ENCODE measurements around the gene FAM237A. TPM values are rescaled to one million over a fixed set of nuclear protein-coding genes. Genes with fewer than 3 reads are reported as not detected.

Gene FAM237A
- total and polyA plus RNA-seq, 2 experiments from 2014 or later: not detected

GRCh38 chr2:206626108-206626507, 16.2 kb upstream of the FAM237A start:
- no peak overlapping the region for H2AFZ ChIP-seq
- no peaks in the 10 kb centered on the region for H3K9me3 Mint-ChIP-seq
- no peak overlapping the region for H3K4me3 ChIP-seq
- no peak overlapping the region for H3K27ac Mint-ChIP-seq
- no peaks in the 10 kb centered on the region for H3F3A ChIP-seq (replicated peaks; ENCODE audit: low read depth)
- H3K36me3 Mint-ChIP-seq (ENCODE audit: low read depth): no peaks in the 10 kb centered on the region
- peaks cover 2% of the 10 kb centered on the region for H3K27me3 Mint-ChIP-seq (ENCODE audit: insufficient read depth, low read depth, poor library complexity)
- TF ChIP-seq, protein P1, sequence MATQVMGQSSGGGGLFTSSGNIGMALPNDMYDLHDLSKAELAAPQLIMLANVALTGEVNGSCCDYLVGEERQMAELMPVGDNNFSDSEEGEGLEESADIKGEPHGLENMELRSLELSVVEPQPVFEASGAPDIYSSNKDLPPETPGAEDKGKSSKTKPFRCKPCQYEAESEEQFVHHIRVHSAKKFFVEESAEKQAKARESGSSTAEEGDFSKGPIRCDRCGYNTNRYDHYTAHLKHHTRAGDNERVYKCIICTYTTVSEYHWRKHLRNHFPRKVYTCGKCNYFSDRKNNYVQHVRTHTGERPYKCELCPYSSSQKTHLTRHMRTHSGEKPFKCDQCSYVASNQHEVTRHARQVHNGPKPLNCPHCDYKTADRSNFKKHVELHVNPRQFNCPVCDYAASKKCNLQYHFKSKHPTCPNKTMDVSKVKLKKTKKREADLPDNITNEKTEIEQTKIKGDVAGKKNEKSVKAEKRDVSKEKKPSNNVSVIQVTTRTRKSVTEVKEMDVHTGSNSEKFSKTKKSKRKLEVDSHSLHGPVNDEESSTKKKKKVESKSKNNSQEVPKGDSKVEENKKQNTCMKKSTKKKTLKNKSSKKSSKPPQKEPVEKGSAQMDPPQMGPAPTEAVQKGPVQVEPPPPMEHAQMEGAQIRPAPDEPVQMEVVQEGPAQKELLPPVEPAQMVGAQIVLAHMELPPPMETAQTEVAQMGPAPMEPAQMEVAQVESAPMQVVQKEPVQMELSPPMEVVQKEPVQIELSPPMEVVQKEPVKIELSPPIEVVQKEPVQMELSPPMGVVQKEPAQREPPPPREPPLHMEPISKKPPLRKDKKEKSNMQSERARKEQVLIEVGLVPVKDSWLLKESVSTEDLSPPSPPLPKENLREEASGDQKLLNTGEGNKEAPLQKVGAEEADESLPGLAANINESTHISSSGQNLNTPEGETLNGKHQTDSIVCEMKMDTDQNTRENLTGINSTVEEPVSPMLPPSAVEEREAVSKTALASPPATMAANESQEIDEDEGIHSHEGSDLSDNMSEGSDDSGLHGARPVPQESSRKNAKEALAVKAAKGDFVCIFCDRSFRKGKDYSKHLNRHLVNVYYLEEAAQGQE (IDR thresholded peaks at IDR 0.05; ENCODE audit: unreplicated experiment): no peak
- TF ChIP-seq, protein P2, sequence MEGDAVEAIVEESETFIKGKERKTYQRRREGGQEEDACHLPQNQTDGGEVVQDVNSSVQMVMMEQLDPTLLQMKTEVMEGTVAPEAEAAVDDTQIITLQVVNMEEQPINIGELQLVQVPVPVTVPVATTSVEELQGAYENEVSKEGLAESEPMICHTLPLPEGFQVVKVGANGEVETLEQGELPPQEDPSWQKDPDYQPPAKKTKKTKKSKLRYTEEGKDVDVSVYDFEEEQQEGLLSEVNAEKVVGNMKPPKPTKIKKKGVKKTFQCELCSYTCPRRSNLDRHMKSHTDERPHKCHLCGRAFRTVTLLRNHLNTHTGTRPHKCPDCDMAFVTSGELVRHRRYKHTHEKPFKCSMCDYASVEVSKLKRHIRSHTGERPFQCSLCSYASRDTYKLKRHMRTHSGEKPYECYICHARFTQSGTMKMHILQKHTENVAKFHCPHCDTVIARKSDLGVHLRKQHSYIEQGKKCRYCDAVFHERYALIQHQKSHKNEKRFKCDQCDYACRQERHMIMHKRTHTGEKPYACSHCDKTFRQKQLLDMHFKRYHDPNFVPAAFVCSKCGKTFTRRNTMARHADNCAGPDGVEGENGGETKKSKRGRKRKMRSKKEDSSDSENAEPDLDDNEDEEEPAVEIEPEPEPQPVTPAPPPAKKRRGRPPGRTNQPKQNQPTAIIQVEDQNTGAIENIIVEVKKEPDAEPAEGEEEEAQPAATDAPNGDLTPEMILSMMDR (conservative IDR thresholded peaks at IDR 0.05; ENCODE audit: low read depth in 2 of 2): peak in 1 of 2 experiments; percentile 19; a peak in 1 of 4 replicates
- no peaks in the 10 kb centered on the region for H3K27me3 ChIP-seq (ENCODE audit: insufficient read depth)
- ATAC-seq: peak; percentile 51; the same call in 2 of the 3 replicates
- no peak overlapping the region for H3K27ac ChIP-seq (ENCODE audit: low read depth)
- H4K20me1 ChIP-seq (replicated peaks; ENCODE audit: insufficient read depth): no peaks in the 10 kb centered on the region
- H3K4me3 Mint-ChIP-seq: no peak overlapping the region
- no peak overlapping the region for H3K4me2 ChIP-seq
- peaks cover 5% of the 10 kb centered on the region; the same call in 1 of the 2 replicates for H3K4me1 ChIP-seq (ENCODE audit: insufficient read depth)
- H3K79me2 ChIP-seq (replicated peaks; ENCODE audit: insufficient read depth): no peaks in the 10 kb centered on the region
- H3K4me1 Mint-ChIP-seq: peaks cover 14% of the 10 kb centered on the region; the same call in 2 of the 3 replicates
- DNase-seq (ENCODE audit: low spot score): peak; percentile 21
- H3K36me3 ChIP-seq (ENCODE audit: insufficient read depth): no peaks in the 10 kb centered on the region
- no peaks in the 10 kb centered on the region; the same call in 1 of the 2 replicates for H3K9me2 ChIP-seq (ENCODE audit: insufficient read depth)

GRCh38 chr2:206627632-206628031, 14.7 kb upstream of the FAM237A start:
- no peak overlapping the region for H3K4me3 Mint-ChIP-seq
- no peak overlapping the region for H3K4me3 ChIP-seq
- peaks cover 5% of the 10 kb centered on the region; the same call in 1 of the 2 replicates for H3K4me1 ChIP-seq (ENCODE audit: insufficient read depth)
- H3K79me2 ChIP-seq (replicated peaks; ENCODE audit: insufficient read depth): no peaks in the 10 kb centered on the region
- no peaks in the 10 kb centered on the region for H3F3A ChIP-seq (replicated peaks; ENCODE audit: low read depth)
- no peak overlapping the region for H3K27ac Mint-ChIP-seq
- H3K27me3 ChIP-seq (ENCODE audit: insufficient read depth): no peaks in the 10 kb centered on the region
- H2AFZ ChIP-seq: no peak overlapping the region
- no peaks in the 10 kb centered on the region for H3K36me3 Mint-ChIP-seq (ENCODE audit: low read depth)
- no peaks in the 10 kb centered on the region for H3K9me3 Mint-ChIP-seq
- ATAC-seq (no peak), DNase-seq (ENCODE audit: low spot score) (no peak)
- peaks cover 14% of the 10 kb centered on the region; the same call in 2 of the 3 replicates for H3K4me1 Mint-ChIP-seq
- no peak overlapping the region for H3K4me2 ChIP-seq
- no peak overlapping the region for H3K27ac ChIP-seq (ENCODE audit: low read depth)
- no peaks in the 10 kb centered on the region for H3K36me3 ChIP-seq (ENCODE audit: insufficient read depth)
- H3K27me3 Mint-ChIP-seq (ENCODE audit: insufficient read depth, low read depth, poor library complexity): peaks cover 4% of the 10 kb centered on the region
- TF ChIP-seq ZNF331 (CRISPR knock-in tag; IDR thresholded peaks at IDR 0.05; ENCODE audit: low read depth): no peak
- TF ChIP-seq NANOG (IDR thresholded peaks at IDR 0.05; ENCODE audit: borderline replicate concordance): no peak
- TF ChIP-seq, protein P3, sequence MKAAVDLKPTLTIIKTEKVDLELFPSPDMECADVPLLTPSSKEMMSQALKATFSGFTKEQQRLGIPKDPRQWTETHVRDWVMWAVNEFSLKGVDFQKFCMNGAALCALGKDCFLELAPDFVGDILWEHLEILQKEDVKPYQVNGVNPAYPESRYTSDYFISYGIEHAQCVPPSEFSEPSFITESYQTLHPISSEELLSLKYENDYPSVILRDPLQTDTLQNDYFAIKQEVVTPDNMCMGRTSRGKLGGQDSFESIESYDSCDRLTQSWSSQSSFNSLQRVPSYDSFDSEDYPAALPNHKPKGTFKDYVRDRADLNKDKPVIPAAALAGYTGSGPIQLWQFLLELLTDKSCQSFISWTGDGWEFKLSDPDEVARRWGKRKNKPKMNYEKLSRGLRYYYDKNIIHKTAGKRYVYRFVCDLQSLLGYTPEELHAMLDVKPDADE (IDR thresholded peaks at IDR 0.05): no peak
- no peaks in the 10 kb centered on the region; the same call in 1 of the 2 replicates for H3K9me2 ChIP-seq (ENCODE audit: insufficient read depth)
- H4K20me1 ChIP-seq (replicated peaks; ENCODE audit: insufficient read depth): no peaks in the 10 kb centered on the region

Measured in GM23338 (cell line).